ELF-1 (cell line): ENCODE results near the gene UST.
"Not testable (repeated sequence)": the region's sequence is repeated elsewhere in the genome, so short reads cannot be mapped to it uniquely, and the experiment has no call there.

ENCODE experiments used
- DNase-seq: peaks from one replicate; pipeline ENCODE4 v3.0.0-alpha.2; 2016; ENCODE audit warnings: low read depth, low spot score

Gene UST

GRCh38 chr6:149035766-149036165 is 288.9 kb downstream of the UST start:
- DNase-seq: no peak

- peak; percentile 65 for DNase-seq
Measured at GRCh38 chr6:149037051-149037671, 290.3 kb downstream of the UST start.

- not testable (repeated sequence) for DNase-seq
Measured at GRCh38 chr6:149039025-149039424, 292.2 kb downstream of the UST start.

- no peak for DNase-seq
Measured at GRCh38 chr6:149041953-149042352, 295.1 kb downstream of the UST start.

GRCh38 chr6:149043476-149044130 is 296.8 kb downstream of the UST start:
- DNase-seq: peak; percentile 68

GRCh38 chr6:149044528-149044927 is 297.7 kb downstream of the UST start:
- no peak for DNase-seq

GRCh38 chr6:149045404-149045803 is 298.6 kb downstream of the UST start:
- no peak for DNase-seq

GRCh38 chr6:149046164-149046821 is 299.5 kb downstream of the UST start:
- DNase-seq: no peak

GRCh38 chr6:149046822-149047246 is 300.0 kb downstream of the UST start:
- DNase-seq: no peak

- no peak for DNase-seq
Measured at GRCh38 chr6:149049230-149049629, 302.4 kb downstream of the UST start.

- DNase-seq: no peak
Measured at GRCh38 chr6:149050160-149050559, 303.3 kb downstream of the UST start.

GRCh38 chr6:149052350-149053106 is 305.7 kb downstream of the UST start:
- no peak for DNase-seq

- DNase-seq: no peak
Measured at GRCh38 chr6:149053848-149054558, 307.2 kb downstream of the UST start.

- DNase-seq: no peak
Measured at GRCh38 chr6:149054559-149055194, 307.8 kb downstream of the UST start.

- DNase-seq: no peak
Measured at GRCh38 chr6:149055195-149055899, 308.5 kb downstream of the UST start.

- DNase-seq: no peak
Measured at GRCh38 chr6:149056777-149057463, 310.1 kb downstream of the UST start.

GRCh38 chr6:149057464-149057840 is 310.6 kb downstream of the UST start:
- DNase-seq: no peak

GRCh38 chr6:149059557-149059956 is 312.7 kb downstream of the UST start:
- DNase-seq: peak; percentile 49

- DNase-seq: no peak
Measured at GRCh38 chr6:149060300-149060984, 313.6 kb downstream of the UST start.
